GM04503 (cell line): ENCODE results near the gene ABCB6.
"Not testable (repeated sequence)": the region's sequence is repeated elsewhere in the genome, so short reads cannot be mapped to it uniquely, and the experiment has no call there.

ENCODE experiments used
- DNase-seq: peaks from one replicate; pipeline ENCODE4 v3.0.0-alpha.2; 2012; ENCODE audit warnings: low read depth

The ABCB6 gene

DNA sequence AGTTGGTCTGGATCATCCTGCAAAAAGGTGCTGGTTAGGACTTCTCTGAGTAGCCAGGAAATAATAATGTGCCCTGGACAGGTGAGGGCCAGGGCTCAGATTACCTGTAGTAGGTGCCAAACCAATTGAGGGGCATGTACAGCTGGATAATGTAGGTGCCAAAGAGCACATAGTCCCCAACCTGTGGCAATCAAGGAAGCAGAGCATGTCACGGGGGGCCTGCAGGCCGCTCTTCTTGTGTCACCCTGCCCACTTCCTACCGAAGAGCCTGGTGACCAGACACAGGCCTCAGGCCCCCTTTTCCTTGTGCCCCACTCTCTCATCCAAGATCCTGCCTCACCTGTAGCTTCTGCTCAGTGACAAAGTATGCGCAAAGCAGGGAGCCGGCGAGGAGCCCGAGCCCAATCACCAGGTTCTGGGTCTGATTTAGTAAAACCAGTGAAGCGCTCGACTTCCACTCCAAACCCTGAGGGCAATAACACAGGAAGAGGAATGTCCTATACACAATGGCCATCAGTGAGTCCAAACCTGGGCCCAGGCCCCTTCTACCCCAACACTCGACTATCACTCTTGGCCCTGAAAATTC is 5.2 kb downstream of the ABCB6 start:
- no peak for DNase-seq

- no peak for DNase-seq
Measured at GRCh38 chr2:219213026-219213415, 5.7 kb downstream of the ABCB6 start.

DNA sequence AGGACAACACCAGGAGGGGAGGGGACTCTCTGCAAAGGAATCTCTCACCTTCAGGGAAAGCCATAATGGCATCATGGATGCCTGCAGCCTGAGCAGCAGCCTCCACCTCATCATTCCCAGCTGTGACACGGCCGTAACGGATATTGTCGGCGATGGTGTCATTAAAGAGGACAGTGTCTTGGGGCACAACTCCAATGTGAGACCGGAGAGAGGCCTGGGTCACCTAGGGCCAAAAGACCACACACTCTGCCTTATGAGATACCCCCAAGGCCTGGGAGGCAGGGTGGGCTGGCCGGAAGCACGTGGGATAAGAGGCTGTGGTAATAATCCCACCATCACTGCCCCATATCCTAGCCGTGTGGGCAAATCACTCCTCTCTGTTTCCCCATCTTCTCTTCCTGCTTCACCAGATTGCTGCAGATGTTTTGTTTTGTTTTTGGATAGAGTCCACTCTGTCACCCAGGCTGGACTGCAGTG is 7.8 kb downstream of the ABCB6 start:
- no peak for DNase-seq

DNA sequence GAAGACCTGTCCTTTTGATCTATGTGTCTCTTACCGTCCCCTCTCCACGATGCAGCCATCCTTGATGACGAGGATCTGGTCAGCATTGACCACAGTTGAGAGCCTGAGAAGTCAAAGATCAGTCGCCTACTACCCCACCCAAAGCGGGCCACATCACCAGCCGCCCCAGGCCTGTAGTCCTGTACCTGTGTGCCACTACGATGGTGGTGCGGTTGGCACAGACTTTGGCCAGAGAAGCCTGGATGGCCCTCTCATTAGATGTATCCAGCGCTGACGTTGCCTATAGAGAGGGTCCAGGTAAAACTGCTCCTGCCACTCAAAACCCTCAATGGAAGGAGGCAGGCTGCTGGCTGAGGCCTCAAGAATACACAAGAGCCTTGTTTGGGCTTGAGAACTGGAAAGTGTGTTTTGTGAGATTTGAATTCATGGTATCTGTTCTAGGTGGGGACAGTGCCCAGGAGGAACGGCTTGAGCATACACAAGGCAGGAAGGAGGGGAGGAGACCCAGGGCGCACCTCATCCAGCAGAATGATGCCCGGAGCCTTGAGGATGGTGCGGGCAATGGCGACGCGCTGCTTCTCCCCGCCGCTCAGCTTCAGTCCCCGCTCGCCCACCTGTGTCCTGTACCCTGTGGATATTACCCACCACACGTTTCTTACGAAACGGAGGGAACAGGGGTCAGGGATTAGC is 8.4 kb downstream of the ABCB6 start:
- DNase-seq: no peak

- DNase-seq: no peak
Measured at GRCh38 chr2:219209236-219210195, 9.2 kb downstream of the ABCB6 start.

DNA sequence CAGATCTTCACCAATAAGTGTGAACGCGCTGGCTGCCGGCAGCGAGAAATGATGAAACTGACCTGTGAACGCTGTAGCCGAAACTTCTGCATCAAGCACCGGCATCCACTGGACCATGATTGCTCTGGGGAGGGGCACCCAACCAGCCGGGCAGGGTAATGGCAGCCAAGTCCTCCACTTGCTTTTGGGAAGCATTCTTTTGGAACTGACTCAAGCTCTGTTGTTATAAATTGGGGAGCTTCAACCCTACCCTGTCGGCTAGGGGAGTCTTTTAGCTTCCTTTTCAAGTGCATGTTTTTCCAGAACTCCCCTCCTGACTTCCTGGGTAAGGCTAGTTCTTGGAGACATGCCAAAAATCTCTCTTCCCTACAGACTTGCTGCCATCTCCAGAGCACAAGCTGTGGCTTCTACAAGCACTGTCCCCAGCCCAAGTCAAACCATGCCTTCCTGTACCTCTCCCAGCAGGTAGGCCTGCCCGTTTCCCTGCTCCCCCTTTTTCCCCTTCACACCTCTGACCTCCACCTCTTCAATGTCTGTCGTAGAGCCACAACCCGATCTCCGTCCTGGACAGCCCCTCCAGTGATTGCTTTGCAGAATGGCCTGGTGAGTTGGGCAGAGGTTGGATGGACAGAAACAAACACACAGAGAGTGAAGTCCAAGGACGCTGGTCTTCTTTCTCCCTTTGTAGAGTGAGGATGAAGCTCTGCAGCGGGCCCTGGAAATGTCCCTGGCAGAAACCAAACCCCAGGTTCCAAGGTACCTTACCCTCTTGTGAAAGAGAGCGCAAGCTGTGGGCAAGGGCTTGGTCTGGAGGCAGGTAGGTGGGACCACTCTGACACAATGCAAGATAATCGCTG is 10.6 kb downstream of the ABCB6 start:
- no peak for DNase-seq

- no peak for DNase-seq
Measured at GRCh38 chr2:219207134-219207883, 11.4 kb downstream of the ABCB6 start.

- DNase-seq: peak; percentile 47
Measured at GRCh38 chr2:219206328-219207133, 12.2 kb downstream of the ABCB6 start, which contains the start of gene ZFAND2B. Gene ZFAND2B, plus strand, starts transcription at chr2:219206782. Its CDS starts 206 bp downstream, at chr2:219206988.

DNA sequence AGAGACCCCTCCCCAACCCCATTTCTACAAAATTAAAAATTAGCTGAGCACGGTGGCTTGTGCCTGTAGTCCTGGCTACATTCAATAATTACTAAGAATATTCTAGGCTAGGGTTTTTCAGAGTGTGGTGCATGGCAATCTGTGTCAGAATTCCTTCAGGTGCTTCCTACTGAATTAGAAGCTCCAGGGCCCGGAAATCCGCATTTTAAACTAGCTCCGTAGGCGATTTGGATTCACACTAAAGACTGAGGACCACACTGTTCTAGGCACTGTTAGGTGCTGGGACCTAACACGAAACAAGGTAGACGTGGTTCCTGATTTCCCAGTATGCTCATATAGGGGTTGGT is 12.8 kb downstream of the ABCB6 start:
- no peak for DNase-seq

DNA sequence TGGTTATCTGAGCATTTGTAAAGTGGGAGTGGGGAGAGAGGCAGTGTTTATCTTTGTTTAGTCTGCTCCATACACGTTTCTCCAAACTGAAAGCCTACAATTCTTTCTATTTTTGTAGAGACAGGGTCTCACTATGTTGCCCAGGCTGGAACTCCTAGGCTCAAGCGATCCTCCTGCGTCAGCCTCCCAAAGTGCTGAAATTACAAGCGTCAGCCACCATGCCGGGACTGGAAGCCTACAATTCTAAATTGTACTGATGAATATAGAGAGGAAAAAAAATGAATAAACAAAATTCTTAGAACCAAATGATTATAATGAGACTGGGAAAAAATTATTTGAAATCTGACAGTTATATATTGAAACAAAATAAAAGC is 13.6 kb downstream of the ABCB6 start:
- no peak for DNase-seq

DNA sequence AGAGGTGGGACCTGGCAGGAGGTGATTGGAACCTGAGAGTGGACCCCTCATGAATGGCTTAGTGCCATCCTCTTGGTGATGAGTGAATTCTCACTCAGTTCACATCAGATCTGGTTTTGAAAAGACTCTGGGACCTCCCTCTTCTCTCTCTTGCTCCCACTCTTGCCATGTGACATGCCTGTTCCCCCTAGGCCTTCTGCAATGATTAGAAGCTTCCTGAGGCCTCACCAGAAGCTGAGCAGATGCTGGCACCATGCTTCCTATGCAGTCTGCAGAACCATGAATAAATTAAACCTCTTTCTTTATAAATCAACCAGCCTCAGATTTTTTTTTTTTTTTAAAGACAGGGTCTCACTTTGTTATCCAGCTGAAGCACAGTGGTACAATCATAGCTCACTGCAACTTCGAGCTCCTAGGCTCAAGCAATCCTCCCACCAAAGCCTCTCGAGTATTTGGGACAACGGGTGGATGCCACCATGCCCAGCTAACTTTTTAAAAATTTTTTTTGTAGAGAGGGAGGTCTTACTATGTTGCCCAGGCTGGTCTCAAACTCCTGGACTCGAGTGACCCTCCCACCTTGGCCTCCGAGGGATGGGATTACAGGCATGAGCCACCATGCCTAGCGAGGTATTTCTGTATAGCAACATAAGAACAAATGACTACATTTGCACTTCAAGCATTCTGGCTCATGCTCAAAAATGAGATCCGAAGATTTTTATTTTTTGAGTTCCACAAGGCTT is 14.2 kb downstream of the ABCB6 start:
- no peak for DNase-seq

GRCh38 chr2:219201331-219201730 is 17.4 kb downstream of the ABCB6 start:
- not testable (repeated sequence) for DNase-seq

GRCh38 chr2:219200502-219201326 is 18.0 kb downstream of the ABCB6 start:
- not testable (repeated sequence) for DNase-seq

DNA sequence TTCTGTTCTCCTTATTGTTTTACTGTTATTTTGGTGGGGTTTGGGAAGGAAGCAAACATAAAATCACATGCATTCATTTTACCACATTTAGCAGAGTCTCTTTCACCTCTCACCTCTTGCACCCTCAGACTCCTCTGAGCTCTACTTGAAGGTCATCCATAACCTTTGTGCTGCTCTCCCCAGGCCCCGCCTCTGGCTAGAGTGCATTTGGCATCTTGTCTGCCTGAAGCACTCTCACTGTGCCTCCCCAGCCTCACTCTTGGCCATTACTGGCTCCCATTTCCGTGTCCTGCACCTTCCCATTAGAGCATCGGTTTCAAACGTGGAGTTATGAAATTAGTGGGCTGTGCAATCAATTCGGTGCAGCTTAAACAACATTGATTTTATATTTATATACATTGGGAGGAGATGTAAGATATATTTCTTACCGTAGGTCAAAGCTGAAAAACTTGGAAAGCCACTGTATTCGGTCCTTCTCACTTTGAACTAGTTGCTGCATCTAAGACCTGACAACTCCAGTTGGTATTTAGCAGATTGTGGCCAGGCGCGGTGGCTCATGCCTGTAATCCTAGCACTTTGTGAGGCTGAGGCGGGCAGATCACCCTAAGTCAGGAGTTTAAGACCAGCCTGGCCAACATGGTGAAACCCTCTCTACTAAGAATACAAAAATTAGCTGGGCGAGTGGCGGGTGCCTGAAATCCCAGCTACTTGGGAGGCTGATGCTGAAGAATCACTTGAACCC is 19.1 kb downstream of the ABCB6 start:
- no peak for DNase-seq

DNA sequence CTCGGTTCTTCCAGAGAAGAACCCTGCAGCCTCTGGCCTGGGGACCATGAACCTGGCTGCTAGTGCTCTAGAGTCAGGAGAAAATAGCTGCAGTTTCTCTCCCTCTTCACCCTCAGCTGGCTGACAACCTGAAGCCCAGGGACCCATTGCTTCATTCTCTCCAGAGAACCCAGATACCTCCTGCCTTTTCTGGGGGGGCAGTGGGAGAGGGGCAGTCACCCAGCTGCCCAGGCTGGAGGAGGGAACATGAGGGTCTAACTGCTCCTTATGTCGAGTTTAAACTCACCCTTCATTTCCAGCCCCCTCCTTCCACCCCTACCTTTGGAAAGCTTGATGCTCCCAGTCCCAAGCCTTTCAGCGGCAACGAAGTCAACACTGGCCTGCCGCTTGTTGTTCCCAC is 19.8 kb downstream of the ABCB6 start:
- DNase-seq: no peak

- no peak for DNase-seq
Measured at GRCh38 chr2:219197388-219197787, 21.4 kb downstream of the ABCB6 start.

DNA sequence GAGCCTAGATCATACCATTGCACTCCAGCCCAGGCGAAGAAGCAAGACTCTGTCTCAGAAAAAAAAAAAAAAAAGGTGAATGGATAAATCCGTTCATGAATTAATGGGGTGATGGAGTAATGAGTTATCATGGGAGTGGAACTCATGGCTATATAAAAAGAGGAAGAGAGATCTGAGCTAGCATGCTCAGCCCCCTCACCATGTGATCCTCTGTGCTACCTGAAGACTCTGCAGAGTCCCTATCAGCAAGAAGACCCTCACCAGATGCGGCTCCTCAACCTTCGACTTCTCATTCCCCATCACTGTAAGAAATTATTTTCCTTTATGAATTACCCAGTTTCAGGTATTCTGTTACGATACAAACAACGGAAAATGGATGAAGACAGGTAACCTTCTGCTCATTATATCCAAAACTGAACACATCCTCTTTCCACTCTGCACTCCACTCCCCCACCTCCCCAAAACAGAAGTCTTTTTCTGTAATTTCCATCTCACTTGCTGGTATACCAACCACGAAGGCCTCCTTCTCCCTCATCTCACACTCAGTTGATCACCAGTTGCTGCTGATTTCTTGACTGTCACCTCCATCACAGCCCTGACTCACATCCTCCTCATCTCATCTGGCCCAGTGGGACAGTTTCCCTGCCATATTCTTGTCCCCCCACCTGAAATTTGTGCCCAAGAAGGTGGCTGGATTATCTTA is 31.9 kb downstream of the ABCB6 start:
- DNase-seq: no peak
